Natural killer cell treated with Interleukin-12 subunit alpha and Interleukin-12 subunit beta and Interleukin-15 and Interleukin-18, amount 100 ng/mL, for 72 hours (primary cell): ENCODE data around the gene PCDHGA5. TPM values are rescaled to one million over a fixed set of nuclear protein-coding genes. Genes with fewer than 3 reads are reported as not detected.
A peak's percentile ranks its signal among the peaks of the same experiment; 100 is the strongest.
"Not testable (repeated sequence)": the region's sequence is repeated elsewhere in the genome, so short reads cannot be mapped to it uniquely, and the experiment has no call there.

ENCODE experiments used
- ATAC-seq, 2 donors: fragments of 150-1000 bp; cut with Tn5 transposase in 1 of 2; sonication (Bioruptor Pico), chemical (Tn5 transposase) in 1 of 2; 2 replicates each; pipeline ENCODE4 v1.10.0; 2021
- DNase-seq: peaks from one replicate; pipeline ENCODE4 v3.0.0; 2022; ENCODE audit warnings: low spot score
- H3K27ac Mint-ChIP-seq, 2 donors: 1 replicate in 1 of 2; 2 replicates in 1 of 2; pipeline ENCODE4 v1.8.0; 2022; ENCODE audit warnings: mixed read lengths in 2 of 2, mild to moderate bottlenecking in 1 of 2, moderate library complexity in 1 of 2
- H3K27me3 Mint-ChIP-seq, 2 donors: 1 replicate in 1 of 2; 2 replicates in 1 of 2; pipeline ENCODE4 v1.8.0; 2022; ENCODE audit warnings: mixed read lengths in 2 of 2
- H3K36me3 Mint-ChIP-seq: one replicate; pipeline ENCODE4 v1.8.0; 2022; ENCODE audit warnings: mixed read lengths
- H3K4me1 Mint-ChIP-seq, 2 donors: 1 replicate in 1 of 2; 2 replicates in 1 of 2; pipeline ENCODE4 v1.8.0; 2022; ENCODE audit warnings: low read depth in 2 of 2, mixed read lengths in 2 of 2, mild to moderate bottlenecking in 1 of 2
- H3K4me3 Mint-ChIP-seq: one replicate; pipeline ENCODE4 v1.8.0; 2022; ENCODE audit warnings: mixed read lengths
- H3K9me3 Mint-ChIP-seq: 2 replicates; pipeline ENCODE4 v1.8.0; 2022; ENCODE audit warnings: mixed read lengths
- total RNA-seq, 2 donors: library from RNA; stranded (reverse); gene quantifications; one replicate each; pipeline ENCODE4 v1.2.3, GENCODE V29; 2022

PCDHGA5 gene
- total RNA-seq, 2 donors from 2014 or later: 0.33 to 0.36 TPM

DNA sequence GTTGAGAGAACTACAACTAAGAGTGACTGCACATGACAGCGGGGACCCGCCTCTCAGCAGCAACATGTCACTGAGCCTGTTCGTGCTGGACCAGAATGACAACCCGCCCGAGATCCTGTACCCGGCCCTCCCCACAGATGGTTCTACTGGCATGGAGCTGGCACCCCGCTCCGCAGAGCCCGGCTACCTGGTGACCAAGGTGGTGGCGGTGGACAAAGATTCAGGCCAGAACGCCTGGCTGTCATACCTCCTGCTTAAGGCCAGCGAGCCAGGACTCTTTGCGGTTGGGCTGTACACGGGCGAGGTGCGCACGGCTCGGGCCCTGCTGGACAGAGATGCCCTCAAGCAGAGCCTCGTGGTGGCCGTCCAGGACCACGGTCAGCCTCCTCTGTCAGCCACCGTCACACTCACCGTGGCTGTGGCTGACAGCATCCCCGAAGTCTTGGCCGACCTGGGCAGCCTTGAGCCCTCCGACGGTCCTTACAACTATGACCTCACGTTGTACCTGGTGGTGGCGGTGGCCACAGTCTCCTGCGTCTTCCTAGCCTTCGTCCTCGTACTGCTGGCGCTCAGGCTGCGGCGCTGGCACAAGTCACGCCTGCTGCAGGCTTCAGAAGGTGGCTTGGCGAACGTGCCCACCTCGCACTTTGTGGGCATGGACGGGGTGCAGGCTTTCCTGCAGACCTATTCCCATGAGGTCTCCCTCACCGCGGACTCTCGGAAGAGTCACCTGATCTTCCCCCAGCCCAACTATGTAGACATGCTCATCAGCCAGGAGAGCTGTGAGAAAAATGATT is 20.7 kb downstream of the PCDHGA5 start:
- Mint-ChIP-seq H3K27me3 (peaks cover 43 to 59% of the 10 kb centered on the region in 2 donors), H3K4me3 (no peak overlapping the region), H3K9me3 (no peaks in the 10 kb centered on the region), H3K36me3 (peaks cover 9% of the 10 kb centered on the region), H3K27ac (no peak overlapping the region), H3K4me1 (no peaks in the 10 kb centered on the region)
- ATAC-seq (no peak), DNase-seq (no peak)

DNA sequence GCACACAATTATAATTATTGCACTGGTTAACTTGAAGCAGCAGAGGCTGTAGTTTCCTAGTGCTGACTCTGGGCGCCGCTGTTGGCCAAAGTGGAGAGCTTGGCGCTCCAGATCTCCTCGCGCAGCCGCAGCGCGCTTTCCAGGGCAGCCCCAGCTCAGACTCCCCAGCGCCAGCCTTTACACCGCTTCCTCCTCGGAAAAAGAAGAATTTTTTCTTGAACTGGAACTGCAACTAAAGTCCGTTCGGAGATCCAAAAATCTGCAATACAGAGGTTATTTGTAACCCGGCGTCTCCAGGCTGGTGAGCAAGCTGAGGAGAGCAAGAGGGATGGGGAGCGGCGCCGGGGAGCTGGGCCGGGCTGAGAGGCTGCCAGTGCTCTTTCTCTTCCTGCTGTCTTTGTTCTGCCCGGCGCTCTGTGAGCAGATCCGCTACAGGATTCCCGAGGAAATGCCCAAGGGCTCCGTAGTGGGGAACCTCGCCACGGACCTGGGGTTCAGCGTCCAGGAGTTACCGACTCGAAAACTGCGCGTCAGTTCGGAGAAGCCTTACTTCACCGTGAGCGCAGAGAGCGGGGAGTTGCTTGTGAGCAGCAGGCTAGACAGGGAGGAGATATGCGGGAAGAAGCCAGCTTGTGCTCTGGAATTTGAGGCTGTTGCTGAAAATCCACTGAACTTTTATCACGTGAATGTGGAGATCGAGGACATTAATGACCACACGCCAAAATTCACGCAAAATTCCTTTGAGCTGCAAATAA is 23.8 kb downstream of the PCDHGA5 start, which contains the start of gene PCDHGB4:
Gene PCDHGB4, plus strand, starts transcription at position 142 of the 755 bp plus-strand sequence. Its CDS starts 187 bp downstream, at position 329.
- Mint-ChIP-seq H3K27me3 (peaks cover 42 to 74% of the 10 kb centered on the region in 2 donors), H3K4me3 (peak within 1 kb of the TSS; percentile 63), H3K36me3 (peaks cover 14% of the 10 kb centered on the region)
- not testable (repeated sequence) for H3K9me3 Mint-ChIP-seq, H3K27ac Mint-ChIP-seq, H3K4me1 Mint-ChIP-seq, DNase-seq
- peak; percentile 78 to 84 for ATAC-seq

DNA sequence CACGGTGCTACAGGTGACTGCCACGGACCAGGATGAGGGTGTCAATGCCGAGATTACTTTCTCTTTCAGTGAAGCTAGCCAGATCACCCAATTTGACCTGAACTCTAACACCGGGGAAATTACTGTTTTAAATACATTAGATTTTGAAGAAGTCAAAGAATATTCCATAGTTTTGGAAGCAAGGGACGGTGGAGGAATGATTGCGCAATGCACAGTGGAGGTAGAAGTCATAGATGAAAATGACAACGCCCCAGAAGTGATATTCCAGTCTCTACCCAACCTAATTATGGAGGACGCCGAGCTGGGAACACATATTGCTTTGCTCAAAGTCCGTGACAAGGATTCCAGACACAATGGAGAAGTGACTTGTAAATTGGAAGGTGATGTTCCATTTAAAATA is 24.7 kb downstream of the PCDHGA5 start:
- H3K9me3 Mint-ChIP-seq: no peaks in the 10 kb centered on the region
- ATAC-seq (no peak), DNase-seq (no peak)
- peaks cover 39 to 71% of the 10 kb centered on the region in 2 donors for H3K27me3 Mint-ChIP-seq
- peaks cover 0 to 4% of the 10 kb centered on the region in 2 donors for H3K4me1 Mint-ChIP-seq
- H3K27ac Mint-ChIP-seq: no peak overlapping the region
- peaks cover 14% of the 10 kb centered on the region for H3K36me3 Mint-ChIP-seq
- H3K4me3 Mint-ChIP-seq: no peak overlapping the region

DNA sequence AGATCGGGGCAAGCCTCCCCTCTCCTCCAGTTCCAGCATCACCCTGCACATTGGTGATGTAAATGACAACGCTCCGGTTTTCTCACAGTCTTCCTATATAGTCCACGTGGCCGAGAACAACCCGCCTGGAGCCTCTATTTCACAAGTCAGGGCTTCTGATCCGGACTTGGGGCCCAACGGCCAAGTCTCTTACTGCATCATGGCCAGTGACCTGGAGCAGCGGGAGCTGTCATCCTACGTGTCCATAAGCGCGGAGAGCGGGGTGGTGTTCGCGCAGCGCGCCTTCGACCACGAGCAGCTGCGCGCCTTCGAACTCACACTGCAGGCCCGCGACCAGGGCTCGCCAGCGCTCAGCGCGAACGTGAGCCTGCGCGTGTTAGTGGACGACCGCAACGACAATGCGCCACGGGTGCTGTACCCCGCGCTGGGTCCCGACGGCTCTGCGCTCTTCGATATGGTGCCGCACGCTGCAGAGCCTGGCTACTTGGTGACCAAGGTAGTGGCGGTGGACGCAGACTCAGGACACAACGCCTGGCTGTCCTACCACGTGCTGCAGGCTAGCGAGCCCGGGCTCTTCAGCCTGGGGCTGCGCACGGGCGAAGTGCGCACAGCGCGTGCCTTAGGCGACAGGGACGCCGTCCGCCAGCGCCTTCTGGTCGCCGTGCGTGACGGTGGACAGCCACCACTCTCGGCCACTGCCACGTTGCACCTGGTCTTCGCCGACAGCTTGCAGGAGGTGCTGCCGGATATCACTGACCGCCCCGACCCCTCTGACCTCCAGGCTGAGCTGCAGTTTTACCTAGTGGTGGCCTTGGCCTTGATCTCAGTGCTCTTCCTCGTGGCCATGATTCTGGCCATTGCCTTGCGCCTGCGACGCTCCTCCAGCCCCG is 25.4 kb downstream of the PCDHGA5 start:
- H3K36me3 Mint-ChIP-seq: peaks cover 19% of the 10 kb centered on the region

DNA sequence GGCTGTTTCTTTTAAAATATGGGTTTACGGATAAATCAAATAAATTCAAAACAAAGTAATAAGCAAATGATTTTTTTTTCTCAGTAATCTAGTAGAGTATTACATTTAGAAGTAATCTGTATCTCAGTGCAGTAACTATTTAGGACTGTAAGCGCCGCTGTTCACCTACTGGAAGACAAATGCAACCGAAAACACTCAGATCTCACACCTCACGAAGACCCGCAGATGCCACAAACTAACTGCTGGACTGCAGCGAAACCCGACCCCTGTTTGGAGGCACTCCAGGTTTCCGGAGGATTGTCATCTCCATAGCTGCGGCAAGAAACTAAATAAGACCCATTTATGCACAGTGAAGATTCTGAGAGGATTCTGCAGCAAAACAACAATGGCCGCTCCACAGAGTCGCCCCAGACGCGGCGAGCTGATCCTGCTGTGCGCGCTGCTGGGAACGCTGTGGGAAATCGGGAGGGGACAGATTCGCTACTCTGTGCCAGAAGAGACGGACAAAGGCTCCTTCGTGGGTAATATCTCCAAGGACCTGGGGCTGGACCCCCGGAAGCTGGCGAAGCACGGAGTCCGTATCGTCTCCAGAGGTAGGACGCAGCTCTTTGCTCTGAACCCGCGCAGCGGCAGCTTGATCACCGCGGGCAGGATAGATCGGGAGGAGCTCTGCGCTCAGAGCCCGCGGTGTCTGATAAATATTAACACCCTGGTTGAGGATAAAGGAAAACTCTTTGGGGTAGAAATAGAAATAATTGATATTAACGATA is 28.7 kb downstream of the PCDHGA5 start, which contains the start of gene PCDHGA8:
Gene PCDHGA8, plus strand, starts transcription at position 205 of the 770 bp plus-strand sequence. Its CDS starts 181 bp downstream, at position 386.
- Mint-ChIP-seq H3K4me1 (peaks cover 0 to 4% of the 10 kb centered on the region in 2 donors), H3K9me3 (no peaks in the 10 kb centered on the region), H3K27ac (no peak within 1 kb of the TSS), H3K27me3 (peaks cover 41 to 70% of the 10 kb centered on the region in 2 donors), H3K36me3 (peaks cover 24% of the 10 kb centered on the region), H3K4me3 (no peak within 1 kb of the TSS)
- ATAC-seq (no peak), DNase-seq (no peak)

More for the DNA sequence above, 25.4 kb downstream of the PCDHGA5 start:
- Mint-ChIP-seq H3K27ac (no peak overlapping the region), H3K4me3 (no peak overlapping the region), H3K27me3 (peaks cover 43 to 74% of the 10 kb centered on the region in 2 donors), H3K9me3 (no peaks in the 10 kb centered on the region), H3K4me1 (peaks cover 0 to 4% of the 10 kb centered on the region in 2 donors)
- ATAC-seq (no peak), DNase-seq (no peak)

DNA sequence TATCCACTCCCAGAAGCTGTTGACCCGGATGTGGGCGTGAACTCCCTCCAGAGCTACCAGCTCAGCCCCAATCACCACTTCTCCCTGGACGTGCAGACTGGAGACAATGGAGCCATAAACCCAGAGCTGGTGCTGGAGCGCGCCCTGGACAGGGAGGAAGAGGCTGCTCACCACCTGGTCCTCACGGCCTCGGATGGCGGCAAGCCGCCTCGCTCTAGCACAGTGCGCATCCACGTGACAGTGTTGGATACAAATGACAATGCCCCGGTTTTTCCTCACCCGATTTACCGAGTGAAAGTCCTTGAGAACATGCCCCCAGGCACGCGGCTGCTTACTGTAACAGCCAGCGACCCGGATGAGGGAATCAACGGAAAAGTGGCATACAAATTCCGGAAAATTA is 29.3 kb downstream of the PCDHGA5 start:
- H3K27me3 Mint-ChIP-seq: peaks cover 40 to 68% of the 10 kb centered on the region in 2 donors
- H3K36me3 Mint-ChIP-seq: peaks cover 23% of the 10 kb centered on the region
- no peak for DNase-seq
- no peak overlapping the region for H3K4me3 Mint-ChIP-seq
- ATAC-seq: no peak
- no peak overlapping the region for H3K27ac Mint-ChIP-seq
- H3K9me3 Mint-ChIP-seq: no peaks in the 10 kb centered on the region
- peaks cover 0 to 4% of the 10 kb centered on the region in 2 donors for H3K4me1 Mint-ChIP-seq

DNA sequence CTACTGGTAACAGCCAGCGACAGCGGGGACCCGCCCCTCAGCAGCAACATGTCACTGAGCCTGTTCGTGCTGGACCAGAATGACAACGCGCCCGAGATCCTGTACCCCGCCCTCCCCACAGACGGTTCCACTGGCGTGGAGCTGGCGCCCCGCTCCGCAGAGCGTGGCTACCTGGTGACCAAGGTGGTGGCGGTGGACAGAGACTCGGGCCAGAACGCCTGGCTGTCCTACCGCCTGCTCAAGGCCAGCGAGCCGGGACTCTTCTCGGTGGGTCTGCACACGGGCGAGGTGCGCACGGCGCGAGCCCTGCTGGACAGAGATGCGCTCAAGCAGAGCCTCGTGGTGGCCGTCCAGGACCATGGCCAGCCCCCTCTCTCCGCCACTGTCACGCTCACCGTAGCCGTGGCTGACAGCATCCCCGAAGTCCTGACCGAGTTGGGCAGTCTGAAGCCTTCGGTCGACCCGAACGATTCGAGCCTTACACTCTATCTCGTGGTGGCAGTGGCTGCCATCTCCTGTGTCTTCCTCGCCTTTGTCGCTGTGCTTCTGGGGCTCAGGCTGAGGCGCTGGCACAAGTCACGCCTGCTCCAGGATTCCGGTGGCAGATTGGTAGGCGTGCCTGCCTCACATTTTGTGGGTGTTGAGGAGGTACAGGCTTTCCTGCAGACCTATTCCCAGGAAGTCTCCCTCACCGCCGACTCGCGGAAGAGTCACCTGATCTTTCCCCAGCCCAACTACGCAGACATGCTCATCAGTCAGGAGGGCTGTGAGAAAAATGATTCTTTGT is 30.6 kb downstream of the PCDHGA5 start:
- not testable (repeated sequence) for DNase-seq, H3K27ac Mint-ChIP-seq, H3K4me3 Mint-ChIP-seq, H3K4me1 Mint-ChIP-seq, H3K9me3 Mint-ChIP-seq, ATAC-seq
- Mint-ChIP-seq H3K36me3 (peaks cover 16% of the 10 kb centered on the region), H3K27me3 (peaks cover 39 to 69% of the 10 kb centered on the region in 2 donors)

DNA sequence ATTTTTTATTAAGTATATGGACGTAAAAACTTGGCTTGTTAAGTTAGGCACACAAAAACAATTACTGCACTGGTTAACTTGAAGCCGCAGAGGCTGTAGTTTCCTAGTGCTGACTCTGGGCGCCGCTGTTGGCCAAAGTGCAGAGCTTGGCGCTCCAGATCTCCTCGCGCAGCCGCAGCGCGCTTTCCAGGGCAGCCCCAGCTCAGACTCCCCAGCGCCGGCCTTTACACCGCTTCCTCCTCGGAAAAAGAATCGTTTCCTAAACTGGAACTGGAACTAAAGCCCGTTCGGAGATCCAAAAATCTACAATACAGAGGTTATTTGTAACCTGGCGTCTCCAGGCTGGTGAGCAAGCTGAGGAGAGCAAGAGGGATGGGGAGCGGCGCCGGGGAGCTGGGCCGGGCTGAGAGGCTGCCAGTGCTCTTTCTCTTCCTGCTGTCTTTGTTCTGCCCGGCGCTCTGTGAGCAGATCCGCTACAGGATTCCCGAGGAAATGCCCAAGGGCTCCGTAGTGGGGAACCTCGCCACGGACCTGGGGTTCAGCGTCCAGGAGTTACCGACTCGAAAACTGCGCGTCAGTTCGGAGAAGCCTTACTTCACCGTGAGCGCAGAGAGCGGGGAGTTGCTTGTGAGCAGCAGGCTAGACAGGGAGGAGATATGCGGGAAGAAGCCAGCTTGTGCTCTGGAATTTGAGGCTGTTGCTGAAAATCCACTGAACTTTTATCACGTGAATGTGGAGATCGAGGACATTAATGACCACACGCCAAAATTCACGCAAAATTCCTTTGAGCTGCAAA is 34.0 kb downstream of the PCDHGA5 start, which contains the start of gene PCDHGB5:
Gene PCDHGB5, plus strand, starts transcription at position 192 of the 796 bp plus-strand sequence. Its CDS starts 181 bp downstream, at position 373.
- not testable (repeated sequence) for H3K9me3 Mint-ChIP-seq, H3K4me1 Mint-ChIP-seq, DNase-seq, H3K27ac Mint-ChIP-seq
- H3K36me3 Mint-ChIP-seq: peaks cover 17% of the 10 kb centered on the region
- H3K27me3 Mint-ChIP-seq: peaks cover 38 to 57% of the 10 kb centered on the region in 2 donors
- H3K4me3 Mint-ChIP-seq: peak within 1 kb of the TSS; percentile 34
- ATAC-seq: peak; percentile 89 to 92

DNA sequence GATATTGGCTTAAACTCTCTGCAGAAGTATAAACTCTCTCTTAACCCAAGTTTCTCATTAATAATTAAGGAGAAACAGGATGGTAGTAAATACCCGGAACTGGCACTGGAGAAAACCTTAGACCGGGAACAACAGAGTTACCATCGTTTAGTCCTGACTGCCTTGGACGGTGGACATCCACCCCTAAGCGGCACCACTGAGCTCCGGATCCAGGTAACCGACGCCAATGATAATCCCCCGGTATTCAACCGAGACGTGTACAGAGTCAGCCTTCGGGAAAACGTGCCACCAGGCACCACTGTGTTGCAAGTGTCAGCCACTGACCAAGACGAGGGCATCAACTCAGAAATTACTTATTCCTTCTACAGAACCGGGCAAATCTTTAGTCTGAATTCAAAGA is 34.6 kb downstream of the PCDHGA5 start:
- peaks cover 4% of the 10 kb centered on the region for H3K9me3 Mint-ChIP-seq
- ATAC-seq (no peak), DNase-seq (no peak)
- peaks cover 17% of the 10 kb centered on the region for H3K36me3 Mint-ChIP-seq
- H3K4me1 Mint-ChIP-seq: peaks cover 6 to 10% of the 10 kb centered on the region in 2 donors
- peak overlapping the region; percentile 15 for H3K4me3 Mint-ChIP-seq
- no peak overlapping the region for H3K27ac Mint-ChIP-seq
- peaks cover 36 to 55% of the 10 kb centered on the region in 2 donors for H3K27me3 Mint-ChIP-seq

DNA sequence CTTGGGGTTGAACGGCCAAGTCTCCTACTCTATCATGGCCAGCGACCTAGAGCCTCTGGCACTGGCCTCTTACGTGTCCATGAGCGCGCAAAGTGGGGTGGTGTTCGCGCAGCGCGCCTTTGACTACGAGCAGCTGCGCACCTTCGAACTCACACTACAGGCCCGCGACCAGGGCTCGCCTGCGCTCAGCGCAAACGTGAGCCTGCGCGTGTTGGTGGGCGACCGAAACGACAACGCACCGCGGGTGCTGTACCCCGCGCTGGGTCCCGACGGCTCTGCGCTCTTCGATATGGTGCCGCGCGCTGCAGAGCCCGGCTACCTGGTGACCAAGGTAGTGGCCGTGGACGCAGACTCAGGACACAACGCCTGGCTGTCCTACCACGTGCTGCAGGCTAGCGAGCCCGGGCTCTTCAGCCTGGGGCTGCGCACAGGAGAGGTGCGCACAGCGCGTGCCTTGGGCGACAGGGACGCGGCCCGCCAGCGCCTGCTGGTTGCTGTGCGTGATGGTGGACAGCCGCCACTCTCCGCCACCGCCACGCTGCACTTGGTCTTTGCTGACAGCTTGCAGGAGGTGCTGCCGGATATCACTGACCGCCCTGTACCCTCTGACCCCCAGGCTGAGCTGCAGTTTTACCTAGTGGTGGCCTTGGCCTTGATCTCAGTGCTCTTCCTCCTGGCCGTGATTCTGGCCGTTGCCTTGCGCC is 35.7 kb downstream of the PCDHGA5 start:
- peaks cover 6 to 10% of the 10 kb centered on the region in 2 donors for H3K4me1 Mint-ChIP-seq
- no peak overlapping the region for H3K27ac Mint-ChIP-seq
- peaks cover 12% of the 10 kb centered on the region for H3K36me3 Mint-ChIP-seq
- no peak for ATAC-seq
- peaks cover 38 to 56% of the 10 kb centered on the region in 2 donors for H3K27me3 Mint-ChIP-seq
- H3K9me3 Mint-ChIP-seq: peaks cover 4% of the 10 kb centered on the region
- DNase-seq: no peak
- peak overlapping the region; percentile 12 for H3K4me3 Mint-ChIP-seq
